Endodermal cell (in vitro differentiated cells): ENCODE results near the gene MRPL12. TPM values are rescaled to one million over a fixed set of nuclear protein-coding genes. Genes with fewer than 3 reads are reported as not detected.

Experiments
- DNase-seq: peaks from one replicate; pipeline ENCODE4 v3.0.0-alpha.2; 2017
- H3K27ac ChIP-seq: 2 replicates; pipeline ENCODE4 v1.5.1; 2013; ENCODE audit warnings: mild to moderate bottlenecking, low read depth, low read length, moderate library complexity
- H3K27me3 ChIP-seq: 2 replicates; pipeline ENCODE4 v1.6.1; 2013; ENCODE audit warnings: mild to moderate bottlenecking, low read length, moderate library complexity; ENCODE audit not compliant: insufficient read depth, control insufficient read depth, poor library complexity, severe bottlenecking
- H3K36me3 ChIP-seq: 2 replicates; pipeline ENCODE4 v1.7.0; 2013; ENCODE audit warnings: mild to moderate bottlenecking, low read length, moderate library complexity; ENCODE audit not compliant: control insufficient read depth, insufficient read depth
- H3K4me1 ChIP-seq: one replicate; pipeline ENCODE4 v1.7.0; 2013; ENCODE audit warnings: low read length; ENCODE audit not compliant: control insufficient read depth, insufficient read depth
- H3K4me3 ChIP-seq: 2 replicates; pipeline ENCODE4 v1.5.1; 2013; ENCODE audit warnings: mild to moderate bottlenecking, low read length, moderate library complexity
- H3K9ac ChIP-seq: 2 replicates; pipeline ENCODE4 v1.6.1; 2013; ENCODE audit warnings: mild to moderate bottlenecking, low read length, moderate library complexity; ENCODE audit not compliant: poor library complexity, severe bottlenecking; ENCODE audit errors: extremely low read depth
- H3K9me3 ChIP-seq: 2 replicates; pipeline ENCODE4 v1.6.1; 2013; ENCODE audit warnings: mild to moderate bottlenecking, low read length, moderate library complexity; ENCODE audit not compliant: control insufficient read depth
- H3K27ac Mint-ChIP-seq: 2 replicates; pipeline ENCODE4 v1.8.0; 2020; ENCODE audit warnings: mixed read lengths
- H3K27me3 Mint-ChIP-seq: 2 replicates; pipeline ENCODE4 v1.8.0; 2021; ENCODE audit warnings: mild to moderate bottlenecking, mixed read lengths; ENCODE audit not compliant: insufficient read depth
- H3K36me3 Mint-ChIP-seq: 2 replicates; pipeline ENCODE4 v1.8.0; 2020; ENCODE audit warnings: low read depth, mixed read lengths
- H3K4me1 Mint-ChIP-seq: 2 replicates; pipeline ENCODE4 v1.8.0; 2020; ENCODE audit warnings: mixed read lengths
- H3K4me3 Mint-ChIP-seq: 2 replicates; pipeline ENCODE4 v1.8.0; 2020; ENCODE audit warnings: mild to moderate bottlenecking, moderate library complexity, mixed read lengths
- H3K9me3 Mint-ChIP-seq: 2 replicates; pipeline ENCODE4 v1.8.0; 2020; ENCODE audit warnings: mild to moderate bottlenecking, mixed read lengths
- CTCF ChIP-seq: fragments of 200-600 bp; sonication (generic); conservative IDR thresholded peaks from 2 replicates; pipeline ENCODE4 v1.5.0; 2021; ENCODE audit warnings: antibody characterized with exemption, mild to moderate bottlenecking
- WGBS, 2 experiments: methylation state at CpG; one replicate each; pipeline versions ENCODE4 v1.1.5 to v1.1.7; 2013; ENCODE audit warnings: missing lambda C conversion rate in 2 of 2, mixed read lengths in 1 of 2; ENCODE audit not compliant: insufficient coverage in 1 of 2, insufficient read length in 1 of 2; 5-methylcytosine and 5-hydroxymethylcytosine counted together
- total RNA-seq, 2 donors: library from RNA; stranded (reverse); fragmentation: NEBNext Ultra II Directional in 1 of 2; extraction: Animal tissue kit (Norgen Biotek cat#: 25700) in 1 of 2; gene quantifications; 2 replicates in 1 of 2; 3 replicates in 1 of 2; pipeline ENCODE4 v1.2.1, GENCODE V29; 2021

MRPL12 gene
- total RNA-seq, 2 donors from 2014 or later: 99.4 to 105 TPM

GRCh38 chr17:81660441-81660840 lies 42.7 kb upstream of the MRPL12 start:
- Mint-ChIP-seq H3K27ac (no peak overlapping the region), H3K27me3 (no peaks in the 10 kb centered on the region), H3K36me3 (peaks cover 8% of the 10 kb centered on the region), H3K9me3 (no peaks in the 10 kb centered on the region), H3K4me1 (no peaks in the 10 kb centered on the region), H3K4me3 (no peak overlapping the region)
- H3K4me1 ChIP-seq: peaks cover 11% of the 10 kb centered on the region
- H3K27ac ChIP-seq: no peak overlapping the region
- no peaks in the 10 kb centered on the region for H3K27me3 ChIP-seq
- no peaks in the 10 kb centered on the region for H3K9me3 ChIP-seq
- H3K4me3 ChIP-seq: no peak overlapping the region
- TF ChIP-seq CTCF: no peak
- 90 to 94% methylated on average over 8 to 9 of the region's 9 CpGs for WGBS, 2 experiments
- H3K9ac ChIP-seq: no peak overlapping the region
- no peak for DNase-seq
- peaks cover 5% of the 10 kb centered on the region for H3K36me3 ChIP-seq

GRCh38 chr17:81662002-81662401 lies 41.2 kb upstream of the MRPL12 start:
- H3K27ac Mint-ChIP-seq: no peak overlapping the region
- Histone ChIP-seq H3K27me3 (no peaks in the 10 kb centered on the region), H3K27ac (no peak overlapping the region), H3K4me3 (no peak overlapping the region), H3K9me3 (no peaks in the 10 kb centered on the region), H3K4me1 (peaks cover 5% of the 10 kb centered on the region), H3K9ac (no peak overlapping the region), H3K36me3 (peaks cover 5% of the 10 kb centered on the region)
- H3K4me1 Mint-ChIP-seq: peaks cover under 1% of the 10 kb centered on the region
- no peak for DNase-seq
- H3K9me3 Mint-ChIP-seq: no peaks in the 10 kb centered on the region
- peaks cover 9% of the 10 kb centered on the region for H3K36me3 Mint-ChIP-seq
- no peak for TF ChIP-seq CTCF
- no peak overlapping the region for H3K4me3 Mint-ChIP-seq
- H3K27me3 Mint-ChIP-seq: no peaks in the 10 kb centered on the region
- 94 to 100% methylated on average over 1 to 4 of the region's 4 CpGs for WGBS, 2 experiments

- no peak overlapping the region for H3K27ac Mint-ChIP-seq
Measured at GRCh38 chr17:81664051-81664470, 39.1 kb upstream of the MRPL12 start.

More at GRCh38 chr17:81664051-81664470, 39.1 kb upstream of the MRPL12 start:
- Histone ChIP-seq H3K4me1 (peaks cover 15% of the 10 kb centered on the region), H3K9ac (no peak overlapping the region), H3K36me3 (peaks cover 20% of the 10 kb centered on the region), H3K9me3 (no peaks in the 10 kb centered on the region), H3K4me3 (no peak overlapping the region), H3K27me3 (no peaks in the 10 kb centered on the region), H3K27ac (no peak overlapping the region)
- peaks cover 13% of the 10 kb centered on the region for H3K4me1 Mint-ChIP-seq
- no peak for DNase-seq
- H3K27me3 Mint-ChIP-seq: no peaks in the 10 kb centered on the region
- H3K4me3 Mint-ChIP-seq: no peak overlapping the region
- WGBS, 2 experiments: 89 to 96% methylated on average over 3 to 7 of the region's 7 CpGs
- no peak for TF ChIP-seq CTCF
- no peaks in the 10 kb centered on the region for H3K9me3 Mint-ChIP-seq
- H3K36me3 Mint-ChIP-seq: peaks cover 22% of the 10 kb centered on the region
